Tongue (tissue), 2 donors: ENCODE measurements around the gene MCC. TPM values are rescaled to one million over a fixed set of nuclear protein-coding genes. Genes with fewer than 3 reads are reported as not detected.

ENCODE experiments used
- DNase-seq: peaks from one replicate; pipeline ENCODE4 v3.0.0-alpha.2; 2015
- total RNA-seq: library from RNA; depleted of rRNA; stranded (reverse); fragments of >200 nt; gene quantifications from one replicate; pipeline ENCODE4 v1.2.3, GENCODE V29; 2014

MCC gene
- total RNA-seq, 1 donor from 2014 or later = 51.2 TPM

DNA sequence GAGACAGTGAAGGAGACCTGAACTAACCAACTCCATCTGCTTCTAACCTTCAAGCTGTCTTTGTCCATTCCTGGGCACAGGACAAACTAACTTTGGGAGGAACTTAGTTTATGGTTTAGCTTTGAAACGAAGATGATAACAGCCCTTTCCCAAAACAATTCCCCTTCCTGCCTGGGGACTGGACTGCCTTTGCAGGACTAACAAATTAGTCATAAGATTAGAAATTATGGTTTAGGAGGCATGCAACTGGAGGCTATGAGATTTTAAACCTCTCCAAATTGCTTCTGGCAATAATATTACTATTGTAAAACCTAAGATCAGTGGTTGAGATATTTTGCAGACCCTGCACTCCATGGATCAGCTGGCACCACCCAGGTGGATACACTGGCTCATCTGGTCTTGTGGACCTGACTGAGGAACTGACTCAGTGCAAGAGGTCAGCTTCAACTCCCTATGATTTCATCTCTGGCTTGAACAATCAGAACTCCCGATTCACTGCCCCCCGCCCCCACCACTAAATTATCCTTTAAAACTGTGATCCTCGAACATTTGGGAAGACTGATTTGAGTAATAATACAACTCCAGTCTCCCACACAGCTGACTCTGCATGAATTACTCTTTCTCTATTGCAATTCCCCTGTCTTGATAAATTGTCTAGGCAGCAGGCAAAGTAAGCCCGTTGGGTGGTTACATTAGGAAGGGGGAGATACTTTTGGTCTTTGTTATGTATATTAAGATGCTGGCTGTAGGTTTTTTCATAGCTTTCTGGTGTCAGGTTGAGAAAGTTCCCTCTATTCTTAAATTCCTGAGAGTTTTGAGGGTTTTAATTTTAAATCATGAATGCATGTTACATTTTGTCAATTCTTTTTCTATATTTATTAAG, 266.7 kb downstream of the MCC start:
- DNase-seq = no peak

DNA sequence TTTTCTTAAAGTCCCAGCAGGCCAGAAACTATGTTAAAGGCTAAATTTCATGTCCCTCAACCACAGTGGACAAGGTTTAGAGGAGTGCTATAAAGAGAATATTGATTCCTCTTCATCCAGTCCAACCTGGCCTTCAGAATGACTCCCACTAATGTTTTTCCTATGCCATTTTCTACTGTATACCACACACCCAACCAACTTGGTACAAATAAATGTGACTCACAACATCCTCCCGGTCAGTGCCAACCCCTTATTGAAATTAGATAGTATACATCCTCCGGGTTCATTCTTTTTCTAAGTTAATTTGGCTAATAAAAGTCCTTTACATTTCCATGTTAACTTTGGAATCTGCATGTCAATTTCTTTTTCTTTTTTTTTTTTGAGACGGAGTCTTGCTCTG, 268.6 kb downstream of the MCC start:
- no peak for DNase-seq

DNA sequence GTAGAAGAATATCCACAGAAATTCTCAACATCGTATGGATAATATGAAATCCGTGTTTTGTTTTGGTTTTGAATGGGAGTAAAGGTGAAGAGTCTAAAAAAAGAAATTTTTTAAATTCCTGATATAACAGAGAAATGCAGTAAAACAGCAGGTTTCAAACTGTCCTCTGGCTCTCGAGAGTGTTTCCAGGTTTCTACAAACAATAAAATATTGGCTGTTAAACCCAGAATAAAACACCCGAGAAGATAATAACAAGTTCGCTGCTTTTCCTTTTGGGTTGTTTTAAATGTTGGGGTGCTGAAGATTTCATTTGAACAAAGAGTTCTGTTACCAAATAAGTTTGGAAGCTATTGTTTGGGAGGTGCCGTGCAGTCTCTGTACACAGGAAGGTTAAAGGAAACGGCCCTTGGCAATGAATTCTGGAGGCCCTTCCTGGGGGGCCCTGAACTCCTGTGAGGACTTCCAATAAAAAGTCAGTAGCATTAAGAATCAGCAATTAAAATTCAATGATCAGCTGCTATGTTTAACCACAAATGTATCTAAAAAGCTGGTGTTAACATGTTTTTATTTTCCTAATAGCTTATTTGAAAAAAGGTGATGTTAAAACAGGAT, 269.2 kb downstream of the MCC start:
- DNase-seq = no peak

DNA sequence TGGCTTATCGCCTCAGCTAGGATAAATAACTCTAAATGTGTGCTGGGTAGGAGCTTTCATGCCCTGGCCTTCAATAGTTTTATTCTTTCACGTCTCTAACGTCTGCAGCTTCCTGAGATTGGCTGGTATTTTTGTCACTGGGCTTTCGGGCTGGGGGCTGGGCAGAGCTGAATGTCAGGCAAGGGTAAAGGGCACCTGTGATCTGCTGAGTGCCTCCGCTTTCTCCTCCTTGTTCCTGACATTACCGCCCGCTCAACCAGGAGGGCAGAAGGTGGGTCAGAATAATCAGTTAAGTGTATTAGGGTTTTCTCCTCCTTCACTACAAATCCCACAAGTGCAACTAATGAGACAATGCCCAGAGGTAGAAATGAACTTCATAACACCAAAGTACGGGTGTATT, 270.1 kb downstream of the MCC start:
- DNase-seq = no peak

DNA sequence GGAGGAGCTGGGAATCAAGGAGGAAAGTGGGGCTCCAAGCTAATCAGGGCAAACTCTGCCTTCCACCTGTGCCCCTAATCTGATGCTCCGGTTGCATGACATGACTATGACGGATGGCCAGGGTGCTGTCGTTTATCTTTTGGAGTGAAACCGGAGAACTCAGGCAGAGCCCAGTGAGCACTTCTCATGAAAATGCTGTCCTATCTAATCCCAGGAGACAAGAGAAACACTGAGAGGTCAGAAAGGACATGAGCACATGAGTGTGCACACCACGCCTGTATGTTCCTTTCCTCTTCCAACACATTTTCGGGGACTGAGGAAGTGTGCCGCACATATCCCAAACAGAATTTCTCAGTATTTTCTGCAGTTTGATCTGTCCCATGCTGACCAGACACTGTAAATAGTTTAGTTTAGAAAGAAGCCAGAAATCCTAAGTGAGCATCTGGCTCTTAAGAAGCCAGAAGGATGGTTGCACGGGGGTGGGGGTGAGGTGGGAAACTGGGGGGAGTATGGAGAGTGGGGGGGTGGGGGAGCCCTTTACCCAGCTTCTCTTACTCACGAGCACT, 270.6 kb downstream of the MCC start:
- no peak for DNase-seq

DNA sequence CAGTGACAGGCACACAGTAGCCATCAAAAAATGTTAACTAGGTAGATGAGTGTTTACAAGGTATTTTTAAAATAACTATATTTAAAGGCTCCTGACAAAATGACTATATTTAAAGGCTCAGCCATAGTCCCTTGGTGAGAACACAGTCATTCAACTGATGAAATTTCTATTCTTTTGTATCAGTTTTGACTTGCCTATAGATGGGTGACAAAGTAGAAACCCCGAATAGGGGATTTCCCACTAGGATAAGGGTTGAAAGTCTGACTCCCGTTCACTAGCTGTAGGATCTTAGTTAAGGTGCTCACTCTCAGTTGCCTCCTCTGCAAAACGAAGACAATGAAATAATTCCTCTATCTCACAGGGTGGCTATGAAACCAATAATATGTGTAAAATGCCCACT, 271.7 kb downstream of the MCC start:
- no peak for DNase-seq

DNA sequence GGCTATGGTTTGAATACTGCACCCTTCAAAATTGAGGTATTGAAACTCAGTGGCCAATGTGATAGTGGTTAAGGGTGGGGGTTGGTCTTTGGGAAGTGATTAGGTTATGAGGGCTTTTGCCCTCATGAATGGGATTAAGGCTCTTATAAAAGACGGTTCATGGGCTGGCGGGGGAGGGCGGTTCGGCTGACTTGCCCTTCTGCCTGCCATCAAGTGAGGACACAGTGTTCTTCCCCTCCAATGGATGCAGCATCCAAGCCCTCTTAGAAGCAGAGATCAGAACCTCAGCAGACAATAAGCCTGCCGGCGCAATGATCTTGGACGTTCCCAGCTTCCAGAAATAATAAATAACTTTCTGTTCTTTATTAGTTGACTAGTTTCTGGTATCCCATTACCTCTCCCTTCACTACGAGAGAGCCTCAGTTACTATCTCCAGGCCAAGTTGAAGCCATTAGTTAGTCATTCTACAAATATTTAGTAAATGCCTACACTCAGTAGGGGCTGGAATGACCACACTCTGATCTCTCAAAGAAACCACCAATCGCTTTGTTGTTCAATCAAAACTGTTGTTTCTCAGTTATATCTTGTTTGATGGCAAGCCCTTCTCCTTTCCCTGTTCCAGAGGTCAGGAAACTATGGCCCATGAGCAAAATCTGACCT, 272.7 kb downstream of the MCC start:
- DNase-seq = no peak

DNA sequence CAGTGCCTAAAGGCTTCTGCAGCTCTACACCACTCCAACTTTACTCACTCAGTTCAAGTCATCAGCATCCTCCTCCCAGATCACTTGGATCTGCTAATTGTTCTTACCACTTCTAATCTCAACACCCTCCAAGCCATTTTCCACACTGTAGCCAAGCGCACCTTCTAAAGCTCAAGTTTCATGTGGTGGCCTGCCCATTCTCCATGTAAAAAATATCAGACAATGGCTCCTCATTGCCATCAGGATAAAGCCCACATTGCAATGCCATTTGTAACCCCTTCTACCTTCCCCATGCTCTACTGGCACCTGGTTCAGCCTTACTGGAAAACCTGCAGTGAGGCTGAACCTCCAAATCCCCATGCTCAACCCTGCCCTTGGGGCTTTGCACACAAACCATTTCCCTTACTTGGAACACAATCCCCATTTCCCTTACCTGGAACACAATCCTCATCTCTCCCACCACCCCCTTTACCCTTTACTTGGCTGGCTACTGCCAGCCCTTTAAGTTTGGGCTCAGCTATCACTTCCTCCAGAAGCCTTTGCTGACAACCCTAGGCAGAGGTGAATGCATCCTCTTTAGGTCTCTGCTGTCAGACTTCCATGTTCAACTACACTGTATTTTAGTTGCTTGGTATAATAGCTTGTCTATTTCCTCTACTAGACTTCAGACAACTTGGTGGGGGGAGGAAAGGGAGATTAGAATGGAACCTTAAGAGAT, 273.5 kb downstream of the MCC start:
- DNase-seq = no peak

DNA sequence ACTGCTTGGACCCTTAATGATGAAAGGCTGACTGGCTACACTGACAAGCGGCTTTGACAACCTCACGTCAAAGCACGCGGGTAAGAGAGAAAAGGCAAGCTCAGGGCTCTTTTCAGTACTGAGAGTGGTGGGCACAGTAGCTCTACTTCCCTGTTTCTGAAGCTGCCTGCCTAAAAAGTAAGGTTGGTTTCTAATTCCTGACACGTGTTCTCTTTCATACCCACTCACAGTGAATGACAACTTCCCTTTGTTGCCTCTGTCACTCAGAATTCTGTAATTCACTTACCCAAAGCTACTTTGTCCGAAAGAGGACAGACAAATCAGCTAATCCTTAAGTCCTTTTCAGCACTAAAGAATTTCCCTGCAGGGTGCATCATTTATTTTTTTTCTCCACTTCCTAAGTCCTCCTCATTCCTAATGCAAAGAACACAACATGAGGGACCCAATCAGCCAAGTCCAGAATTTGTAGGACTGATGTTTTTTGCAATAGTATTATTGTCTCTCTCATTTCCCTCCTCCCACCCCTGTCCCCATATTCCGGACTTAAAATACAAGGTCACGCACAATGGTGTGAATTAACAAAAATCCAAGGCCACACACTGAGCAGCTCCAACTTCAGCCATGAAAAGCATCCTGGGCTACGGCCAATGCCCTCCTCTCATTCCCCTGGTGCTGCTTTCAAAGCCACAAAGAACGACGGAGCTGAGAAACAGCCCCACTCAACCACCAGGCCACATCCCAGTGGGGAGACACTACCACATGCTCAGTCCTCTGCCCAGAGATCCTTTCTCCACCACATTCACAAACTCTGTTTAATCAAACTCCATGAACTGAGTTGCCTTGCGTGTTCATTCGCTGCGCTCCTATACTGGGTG, 274.5 kb downstream of the MCC start:
- no peak for DNase-seq

DNA sequence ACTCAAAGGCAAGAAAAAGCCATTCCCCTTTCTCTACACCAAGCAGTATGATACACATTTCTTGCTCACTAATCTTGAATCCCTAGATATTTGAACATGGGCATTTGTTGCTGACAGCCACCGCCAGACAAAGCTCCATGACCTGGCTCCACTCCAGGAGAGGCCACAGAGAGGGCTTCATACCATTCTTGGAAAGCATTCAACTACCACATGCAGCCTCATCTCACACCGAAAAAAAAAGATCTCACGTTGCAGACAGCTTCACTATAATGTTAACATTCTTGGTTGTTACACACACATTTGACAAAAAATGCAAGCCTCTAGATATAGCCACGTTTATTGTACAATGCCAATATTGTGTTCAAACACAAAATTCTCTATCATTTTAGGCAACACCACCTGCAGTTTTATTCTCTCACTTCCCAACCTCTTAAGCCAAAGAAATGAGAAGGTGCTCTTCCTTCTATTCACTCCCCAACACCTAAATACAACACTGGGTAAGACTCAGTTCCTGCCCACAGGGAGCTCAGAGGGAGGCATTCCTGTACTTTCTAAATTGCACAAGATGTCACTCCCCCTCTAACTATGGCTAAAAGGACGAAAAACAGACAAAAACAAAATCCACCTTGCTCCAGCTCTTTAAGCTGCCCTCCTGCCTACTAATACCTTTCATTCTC, 275.9 kb downstream of the MCC start:
- DNase-seq = peak; percentile 92

DNA sequence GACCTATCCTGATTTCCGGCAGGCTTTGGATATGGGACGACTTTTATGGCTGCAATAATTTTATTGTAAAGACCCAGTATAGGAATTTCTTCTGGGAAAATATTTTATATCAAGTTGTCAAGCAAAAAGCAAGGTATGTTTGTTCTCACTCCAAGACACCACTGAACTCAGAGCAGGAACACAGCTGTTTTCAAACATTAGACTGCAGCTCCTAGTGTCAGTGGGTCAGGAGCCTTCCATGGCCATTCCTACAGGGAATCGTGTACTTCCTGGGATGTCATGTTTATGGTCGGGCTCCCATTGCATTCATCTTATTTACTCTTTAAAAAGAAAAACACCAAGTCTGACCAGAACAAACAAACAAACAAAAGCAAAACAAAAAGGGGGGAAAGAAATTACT, 278.8 kb downstream of the MCC start:
- DNase-seq = no peak

DNA sequence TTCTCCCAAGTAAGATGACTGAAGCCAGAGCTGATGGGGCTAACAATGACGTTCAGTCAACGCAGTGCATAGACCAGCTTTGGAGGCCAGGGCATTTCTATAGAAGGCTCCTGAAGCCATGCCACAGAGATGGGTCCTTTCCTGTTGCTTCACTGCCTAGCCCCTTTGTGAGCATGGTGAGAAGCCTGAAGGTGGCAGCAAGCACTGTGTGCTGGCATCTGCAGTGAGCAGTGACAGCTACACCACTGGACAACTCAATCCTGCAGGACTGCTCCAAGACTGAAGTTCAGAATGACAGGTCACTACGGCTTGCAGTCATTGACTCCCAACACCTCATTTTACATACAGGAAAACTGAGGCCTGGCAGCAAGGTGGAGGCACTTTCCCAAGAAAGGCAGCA, 282.4 kb downstream of the MCC start:
- DNase-seq = no peak

DNA sequence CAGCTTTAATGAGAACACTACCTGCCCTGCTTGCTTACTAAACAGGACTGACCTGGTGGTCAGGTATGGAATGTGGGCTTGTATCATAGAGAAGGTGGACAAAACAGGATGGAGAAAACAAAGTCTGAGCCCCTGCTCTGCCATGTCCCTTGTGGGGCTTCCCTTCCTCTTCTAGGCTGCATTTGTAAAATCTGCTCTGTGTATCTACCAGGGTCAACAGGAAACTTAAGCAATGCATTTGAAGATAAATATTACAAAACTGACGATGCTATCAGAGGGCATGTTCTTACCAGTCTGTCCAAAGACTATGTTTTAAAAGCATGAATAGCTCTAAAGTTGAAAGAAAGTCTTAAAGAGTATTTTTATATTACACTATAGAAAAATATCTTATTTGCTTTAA, 282.9 kb downstream of the MCC start:
- no peak for DNase-seq

DNA sequence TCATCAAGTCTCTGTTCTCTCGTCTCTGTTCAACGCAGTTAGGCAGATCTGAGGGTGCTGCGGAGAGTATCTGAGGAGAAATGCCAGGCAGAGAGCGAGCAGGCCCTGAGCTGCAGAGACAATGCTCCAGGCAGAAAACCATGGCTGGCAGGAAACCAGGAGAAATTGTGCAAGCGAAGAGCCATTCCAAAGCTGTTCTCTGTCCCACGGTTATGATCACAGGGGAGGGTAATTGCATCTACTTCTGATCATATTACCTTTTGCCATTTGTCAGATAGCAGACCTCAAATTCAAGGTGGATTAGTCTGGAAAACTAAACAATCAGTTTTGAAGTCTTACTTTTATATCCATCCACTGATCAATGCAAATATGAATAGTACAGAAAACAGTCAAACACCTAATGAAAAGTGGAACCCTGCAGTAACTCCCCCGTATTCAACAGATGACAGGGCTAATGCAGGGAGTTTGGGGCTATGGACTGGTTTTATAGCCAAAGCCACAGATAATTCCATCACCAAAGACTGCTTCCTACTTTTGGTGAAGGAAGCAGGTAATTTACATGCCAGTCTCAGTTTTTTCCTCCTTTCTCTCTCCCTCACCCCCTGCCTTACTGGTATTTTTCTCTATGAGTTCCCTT, 283.6 kb downstream of the MCC start:
- DNase-seq = peak; percentile 45

DNA sequence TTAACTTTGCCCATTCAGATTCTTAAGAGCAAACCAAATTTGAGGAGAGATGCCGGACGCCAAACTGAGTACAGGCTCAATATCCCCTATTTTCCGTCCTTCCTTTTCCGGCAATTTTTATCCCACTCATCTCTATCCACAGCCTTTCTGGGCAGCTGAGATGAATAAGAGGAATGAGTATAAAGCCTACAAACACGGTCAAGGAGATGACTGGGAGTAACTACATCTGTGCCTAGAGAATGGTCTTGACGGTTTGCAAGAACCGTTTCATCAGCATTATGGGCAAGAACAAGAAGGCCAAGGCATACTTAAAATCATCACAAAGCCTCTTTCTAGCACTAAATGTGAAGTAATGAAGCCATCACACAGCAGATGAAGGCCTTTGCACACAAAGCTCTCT, 284.3 kb downstream of the MCC start:
- no peak for DNase-seq

DNA sequence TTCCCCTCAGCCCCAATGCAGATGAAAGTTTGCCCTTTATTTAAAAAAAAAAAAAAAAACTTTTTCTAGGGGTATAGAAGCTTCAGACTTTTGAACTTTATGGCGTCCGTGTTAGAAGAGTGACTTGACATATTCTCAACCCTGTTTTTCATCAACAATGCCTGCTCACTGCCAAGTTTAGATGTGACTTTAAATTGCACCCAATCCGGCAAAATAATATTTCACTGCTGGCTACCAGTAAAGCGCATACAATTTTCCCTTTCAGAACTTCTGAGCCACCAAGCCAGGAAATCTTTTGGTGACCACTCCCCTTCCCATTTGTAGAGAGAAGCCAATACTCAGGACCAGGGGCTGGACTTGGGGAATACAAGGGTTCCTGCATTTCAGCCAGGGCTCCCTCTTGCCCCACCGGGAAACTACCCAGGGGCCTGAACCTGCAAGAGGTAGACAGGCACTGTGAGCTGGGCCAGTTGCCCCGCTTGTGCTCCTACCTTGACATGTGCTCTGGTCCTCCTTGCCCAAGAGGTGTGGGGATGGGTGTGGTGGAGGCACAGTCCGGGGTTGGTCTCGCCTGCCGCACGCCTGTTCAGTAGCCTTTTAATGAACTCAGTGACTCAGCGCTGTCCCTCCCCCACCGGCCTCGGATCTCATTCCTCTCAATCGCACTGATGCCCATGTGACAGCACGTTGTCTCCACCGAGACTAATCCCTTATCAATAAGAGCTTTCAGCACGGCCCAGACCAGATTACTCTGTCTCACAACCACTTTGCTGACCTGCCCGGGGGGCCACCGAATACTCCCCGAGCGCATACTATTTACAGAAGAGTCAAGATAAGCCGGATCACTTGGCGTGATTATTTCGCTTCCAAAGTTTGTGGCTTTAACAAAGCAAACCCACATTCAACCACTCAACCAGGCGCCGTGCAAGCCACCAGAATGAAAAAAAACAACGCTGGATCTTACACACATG, 285.2 kb downstream of the MCC start:
- DNase-seq = peak; percentile 56

DNA sequence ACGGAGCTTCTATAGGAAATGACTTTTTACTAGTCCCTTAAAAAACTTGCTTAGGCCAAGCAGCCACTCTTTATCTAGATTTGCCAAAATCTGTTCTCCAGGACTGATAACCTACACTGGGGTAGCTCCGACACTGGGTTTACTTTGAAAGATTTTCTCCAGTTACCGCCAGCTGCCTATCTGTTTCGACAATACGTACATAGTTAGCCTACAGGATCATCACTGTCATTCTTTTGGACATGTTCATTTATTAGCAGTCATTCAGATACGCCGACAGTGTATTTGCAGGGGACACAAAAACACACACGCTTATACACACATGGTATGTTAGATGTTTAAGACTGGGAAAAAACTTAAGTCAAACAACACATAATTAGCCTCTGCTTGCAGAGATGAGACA, 286.0 kb downstream of the MCC start:
- no peak for DNase-seq

DNA sequence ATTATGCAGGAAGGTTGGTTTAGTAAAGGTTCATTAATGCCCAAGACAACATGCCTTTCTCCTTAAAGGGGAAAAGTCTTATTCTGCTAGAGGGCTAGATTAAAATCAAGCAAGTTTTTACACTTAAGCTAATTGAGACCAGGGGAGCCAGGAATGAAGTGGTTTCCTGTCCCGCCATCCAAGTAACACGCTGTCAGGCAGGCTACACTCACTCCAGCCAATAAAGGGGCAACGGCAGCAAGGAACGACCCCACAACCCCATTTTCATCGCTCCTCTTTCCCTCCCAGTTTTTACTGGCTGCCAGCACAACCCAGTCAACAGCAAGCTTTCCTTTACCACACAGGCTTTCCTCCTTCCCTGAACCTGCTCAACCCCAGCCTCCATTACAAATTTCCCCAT, 286.5 kb downstream of the MCC start:
- DNase-seq = no peak
